ENCODE measurements around the gene HSPA1B.

Gene HSPA1B

DNA sequence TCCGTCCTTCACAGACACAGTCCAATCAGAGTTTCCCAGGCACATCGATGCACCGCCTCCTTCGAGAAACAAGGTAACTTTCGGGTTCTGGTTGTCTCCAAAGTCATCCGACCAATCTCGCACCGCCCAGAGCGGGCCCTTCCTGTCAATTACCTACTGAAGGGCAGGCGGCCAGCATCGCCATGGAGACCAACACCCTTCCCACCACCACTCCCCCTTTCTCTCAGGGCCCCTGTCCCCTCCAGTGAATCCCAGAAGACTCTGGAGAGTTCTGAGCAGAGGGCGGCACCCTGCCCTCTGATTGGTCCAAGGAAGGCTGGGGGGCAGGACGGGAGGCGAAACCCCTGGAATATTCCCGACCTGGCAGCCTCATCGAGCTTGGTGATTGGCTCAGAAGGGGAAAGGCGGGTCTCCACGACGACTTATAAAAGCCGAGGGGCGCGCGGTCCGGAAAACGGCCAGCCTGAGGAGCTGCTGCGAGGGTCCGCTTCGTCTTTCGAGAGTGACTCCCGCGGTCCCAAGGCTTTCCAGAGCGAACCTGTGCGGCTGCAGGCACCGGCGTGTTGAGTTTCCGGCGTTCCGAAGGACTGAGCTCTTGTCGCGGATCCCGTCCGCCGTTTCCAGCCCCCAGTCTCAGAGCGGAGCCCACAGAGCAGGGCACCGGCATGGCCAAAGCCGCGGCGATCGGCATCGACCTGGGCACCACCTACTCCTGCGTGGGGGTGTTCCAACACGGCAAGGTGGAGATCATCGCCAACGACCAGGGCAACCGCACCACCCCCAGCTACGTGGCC is at the start of gene HSPA1B:
HSPA1B (plus strand) TSS at position 453 of the 794 bp plus-strand sequence; CDS start at position 666, 213 bp downstream.
- H3K27me3 ChIP-seq (ENCODE audit: insufficient read depth, low read length) = no peaks in the 10 kb centered on the region
- peaks cover 30% of the 10 kb centered on the region for H3K79me2 ChIP-seq (ENCODE audit: control insufficient read depth, insufficient read depth, low read length, unreplicated experiment)
- H3K36me3 ChIP-seq (ENCODE audit: insufficient read depth, low read length) = no peaks in the 10 kb centered on the region
- peaks cover 18% of the 10 kb centered on the region for H3K4me1 ChIP-seq (ENCODE audit: control insufficient read depth, insufficient read depth, low read length, unreplicated experiment)
- H3K4me3 ChIP-seq (ENCODE audit: low read depth, low read length) = peak within 1 kb of the TSS; percentile 82
- peak within 1 kb of the TSS; percentile 92 for H3K27ac ChIP-seq (ENCODE audit: low read depth, low read length)
- H2AFZ ChIP-seq (ENCODE audit: low read length, unreplicated experiment) = peak within 1 kb of the TSS; percentile 54

DNA sequence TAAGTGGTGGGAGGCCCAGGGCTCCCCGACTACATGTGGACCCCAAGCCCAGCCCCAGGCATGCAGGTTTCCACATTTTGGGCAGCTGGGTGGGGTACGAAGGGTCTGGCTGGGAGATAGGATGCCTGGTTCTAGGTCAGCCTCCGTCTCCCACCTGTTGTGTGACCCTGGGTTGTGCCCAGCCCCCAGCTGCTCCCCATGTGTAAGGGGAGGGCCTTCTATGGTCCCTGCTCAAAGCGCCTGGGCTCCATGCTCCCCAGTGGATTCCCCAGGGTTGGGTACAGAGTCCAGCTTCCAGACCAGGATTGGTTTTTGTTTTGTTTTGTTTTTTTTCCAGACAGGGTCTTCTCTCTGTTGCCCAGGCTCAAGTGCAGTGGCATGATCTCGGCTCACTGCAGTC is 49.3 kb upstream of the HSPA1B start:
- Histone ChIP-seq H2AFZ (ENCODE audit: low read length, unreplicated experiment) (no peak overlapping the region), H3K36me3 (ENCODE audit: insufficient read depth, low read length) (peaks cover 8% of the 10 kb centered on the region; the same call in 1 of the 2 replicates), H3K79me2 (ENCODE audit: control insufficient read depth, insufficient read depth, low read length, unreplicated experiment) (no peaks in the 10 kb centered on the region), H3K27me3 (ENCODE audit: insufficient read depth, low read length) (no peaks in the 10 kb centered on the region), H3K4me3 (ENCODE audit: low read depth, low read length) (no peak overlapping the region), H3K4me1 (ENCODE audit: control insufficient read depth, insufficient read depth, low read length, unreplicated experiment) (peaks cover 16% of the 10 kb centered on the region), H3K27ac (ENCODE audit: low read depth, low read length) (no peak overlapping the region)

DNA sequence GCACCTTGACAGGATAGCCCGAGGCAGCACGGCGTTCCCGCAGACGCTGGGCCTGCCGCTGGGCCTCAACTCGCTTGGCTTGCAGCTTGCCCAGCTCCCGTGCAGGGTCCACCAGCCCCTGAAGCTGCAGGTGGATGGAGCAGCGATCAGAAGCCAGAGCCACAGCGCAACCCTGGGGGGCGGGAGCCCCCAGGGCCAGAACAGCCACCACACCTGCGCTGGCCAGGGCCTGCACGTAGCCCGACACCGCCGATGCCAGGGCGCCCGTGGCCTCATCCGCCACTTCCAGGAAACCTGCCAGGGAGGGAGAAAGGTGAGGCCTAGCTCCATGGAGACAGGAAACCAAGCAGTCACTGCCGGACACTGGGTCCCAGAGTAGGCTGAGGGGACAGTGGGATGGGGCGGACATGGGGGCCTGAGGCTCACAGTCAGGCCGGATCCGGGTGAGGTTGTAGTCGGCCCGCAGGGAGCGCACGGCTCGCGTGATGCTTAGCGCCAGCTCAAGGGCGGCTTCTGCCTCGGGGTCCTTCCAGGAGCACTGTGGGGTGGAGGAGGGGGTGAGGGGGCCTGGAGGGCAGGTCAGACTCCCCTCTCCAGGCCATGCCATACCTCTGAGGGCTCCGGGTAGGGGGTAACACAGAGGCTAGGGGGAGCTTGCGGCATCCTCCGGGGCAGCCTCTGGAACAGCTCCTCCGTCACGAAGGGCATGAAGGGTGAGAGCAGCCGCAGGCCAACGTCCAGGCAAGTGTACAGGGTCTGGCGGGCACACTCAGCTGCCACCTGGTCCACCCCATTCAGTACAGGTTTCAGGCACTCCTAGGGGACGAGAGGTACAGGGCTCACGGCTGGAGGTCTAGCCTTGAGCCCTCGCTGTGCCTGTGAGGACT is 48.3 kb upstream of the HSPA1B start:
- Histone ChIP-seq H3K4me3 (ENCODE audit: low read depth, low read length) (no peak overlapping the region), H3K27me3 (ENCODE audit: insufficient read depth, low read length) (no peaks in the 10 kb centered on the region), H3K4me1 (ENCODE audit: control insufficient read depth, insufficient read depth, low read length, unreplicated experiment) (peaks cover 16% of the 10 kb centered on the region), H3K27ac (ENCODE audit: low read depth, low read length) (no peak overlapping the region), H2AFZ (ENCODE audit: low read length, unreplicated experiment) (no peak overlapping the region), H3K36me3 (ENCODE audit: insufficient read depth, low read length) (peaks cover 8% of the 10 kb centered on the region; the same call in 1 of the 2 replicates), H3K79me2 (ENCODE audit: control insufficient read depth, insufficient read depth, low read length, unreplicated experiment) (no peaks in the 10 kb centered on the region)

DNA sequence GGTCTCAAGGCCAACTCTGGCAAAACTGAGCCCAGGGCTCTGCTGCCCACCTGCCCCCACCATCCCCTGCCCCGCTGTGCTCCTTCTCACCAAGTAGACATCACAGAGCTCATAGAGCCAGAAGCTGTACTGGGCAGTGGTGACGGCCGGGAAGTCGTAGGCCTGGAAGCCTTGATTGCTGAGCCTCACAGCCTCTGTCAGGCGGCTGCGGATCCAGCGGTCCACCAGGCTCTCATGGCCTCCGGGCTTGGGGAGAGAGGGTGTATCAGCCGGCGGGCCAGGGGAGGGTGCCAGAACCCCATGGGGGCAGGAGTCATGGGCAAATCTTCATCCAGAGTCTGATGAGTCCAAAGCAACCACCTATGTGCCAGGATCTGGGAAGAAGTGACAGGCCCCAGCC is 47.6 kb upstream of the HSPA1B start:
- H3K79me2 ChIP-seq (ENCODE audit: control insufficient read depth, insufficient read depth, low read length, unreplicated experiment) = no peaks in the 10 kb centered on the region
- no peak overlapping the region for H2AFZ ChIP-seq (ENCODE audit: low read length, unreplicated experiment)
- H3K4me3 ChIP-seq (ENCODE audit: low read depth, low read length) = no peak overlapping the region
- no peak overlapping the region for H3K27ac ChIP-seq (ENCODE audit: low read depth, low read length)
- peaks cover 8% of the 10 kb centered on the region; the same call in 1 of the 2 replicates for H3K36me3 ChIP-seq (ENCODE audit: insufficient read depth, low read length)
- no peaks in the 10 kb centered on the region for H3K27me3 ChIP-seq (ENCODE audit: insufficient read depth, low read length)
- peaks cover 16% of the 10 kb centered on the region for H3K4me1 ChIP-seq (ENCODE audit: control insufficient read depth, insufficient read depth, low read length, unreplicated experiment)

DNA sequence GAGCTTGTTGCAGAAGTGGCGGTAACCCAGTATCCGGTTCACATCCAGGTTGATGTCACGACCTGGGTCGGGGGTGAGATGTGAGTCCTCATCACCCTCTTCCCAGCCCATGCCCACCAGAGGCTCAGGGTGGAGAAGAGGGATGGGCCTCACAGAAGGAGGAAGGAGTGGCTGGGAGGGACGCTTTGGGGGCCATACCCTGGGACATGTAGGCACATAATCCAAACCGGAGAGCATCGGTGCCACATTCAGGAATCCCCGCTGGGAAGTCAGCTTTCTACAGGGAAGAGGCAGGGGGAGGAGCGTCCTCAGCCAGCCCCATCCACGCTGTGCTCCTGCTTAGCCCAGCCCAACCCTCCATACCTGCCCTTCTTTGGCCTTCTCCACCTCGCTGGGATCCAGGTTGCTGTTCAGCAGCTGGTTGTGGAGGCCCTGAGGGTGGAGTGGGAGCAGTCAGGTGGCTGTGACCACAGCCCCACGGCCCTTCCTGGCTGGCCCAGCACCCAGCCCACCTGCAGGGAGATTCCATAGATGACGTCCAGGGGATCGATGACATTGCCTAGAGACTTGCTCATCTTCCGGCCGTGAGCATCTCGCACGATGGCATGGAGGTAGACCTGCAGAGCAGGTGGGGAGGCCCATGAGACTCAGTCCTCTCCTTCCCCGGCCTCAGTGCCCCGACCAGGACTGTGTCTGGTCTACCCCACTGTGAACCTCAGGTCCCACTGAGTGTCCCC is 46.9 kb upstream of the HSPA1B start:
- Histone ChIP-seq H3K27ac (ENCODE audit: low read depth, low read length) (no peak overlapping the region), H3K36me3 (ENCODE audit: insufficient read depth, low read length) (peaks cover 13% of the 10 kb centered on the region; the same call in 1 of the 2 replicates), H3K79me2 (ENCODE audit: control insufficient read depth, insufficient read depth, low read length, unreplicated experiment) (no peaks in the 10 kb centered on the region), H3K4me1 (ENCODE audit: control insufficient read depth, insufficient read depth, low read length, unreplicated experiment) (peaks cover 16% of the 10 kb centered on the region), H2AFZ (ENCODE audit: low read length, unreplicated experiment) (no peak overlapping the region), H3K4me3 (ENCODE audit: low read depth, low read length) (no peak overlapping the region), H3K27me3 (ENCODE audit: insufficient read depth, low read length) (no peaks in the 10 kb centered on the region)

DNA sequence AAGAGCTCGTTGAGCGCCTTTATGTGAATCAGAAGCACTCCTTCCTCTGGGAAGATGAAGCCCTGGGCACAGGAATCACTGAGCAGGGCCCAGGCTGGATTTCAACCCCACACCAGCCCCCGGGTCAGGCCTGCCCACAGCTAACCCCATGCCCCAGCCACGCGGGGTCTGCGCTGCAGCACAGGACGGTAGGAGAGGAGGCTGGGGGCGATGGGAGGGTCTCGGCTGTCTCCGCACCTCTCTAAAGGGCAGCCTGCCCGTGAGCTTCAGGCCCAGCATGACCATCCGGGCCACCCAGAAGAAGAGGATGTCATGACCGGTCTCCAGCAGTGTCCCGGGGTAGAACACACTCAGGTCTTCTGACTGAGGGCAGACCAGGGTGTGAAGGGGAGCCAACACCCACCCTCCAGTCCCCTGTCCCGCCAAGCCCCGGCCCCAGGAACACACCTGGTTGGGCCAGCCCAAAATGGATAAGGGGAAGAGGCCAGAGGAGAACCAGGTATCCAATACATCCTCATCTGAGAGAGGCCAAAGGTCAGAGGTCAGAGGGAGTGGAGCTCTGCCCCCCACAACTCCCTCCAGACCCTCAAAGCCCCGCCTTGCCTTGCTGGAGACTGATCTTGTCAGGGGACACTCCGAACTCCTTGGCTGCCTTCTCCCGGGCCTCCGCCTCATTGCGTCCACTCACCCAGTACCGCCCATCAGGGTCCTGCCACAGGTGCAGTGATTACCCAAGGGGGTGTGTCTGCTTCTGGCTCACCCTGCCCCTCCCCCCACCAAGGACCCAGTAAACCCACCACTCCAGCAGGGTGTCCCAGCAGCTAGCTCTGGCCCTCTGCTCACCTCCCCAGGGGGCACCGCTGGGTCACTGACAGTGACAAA is 46.1 kb upstream of the HSPA1B start:
- Histone ChIP-seq H3K36me3 (ENCODE audit: insufficient read depth, low read length) (peaks cover 13% of the 10 kb centered on the region; the same call in 1 of the 2 replicates), H3K27ac (ENCODE audit: low read depth, low read length) (no peak overlapping the region), H3K4me1 (ENCODE audit: control insufficient read depth, insufficient read depth, low read length, unreplicated experiment) (peaks cover 13% of the 10 kb centered on the region), H3K79me2 (ENCODE audit: control insufficient read depth, insufficient read depth, low read length, unreplicated experiment) (no peaks in the 10 kb centered on the region), H3K27me3 (ENCODE audit: insufficient read depth, low read length) (no peaks in the 10 kb centered on the region), H2AFZ (ENCODE audit: low read length, unreplicated experiment) (no peak overlapping the region), H3K4me3 (ENCODE audit: low read depth, low read length) (no peak overlapping the region)

DNA sequence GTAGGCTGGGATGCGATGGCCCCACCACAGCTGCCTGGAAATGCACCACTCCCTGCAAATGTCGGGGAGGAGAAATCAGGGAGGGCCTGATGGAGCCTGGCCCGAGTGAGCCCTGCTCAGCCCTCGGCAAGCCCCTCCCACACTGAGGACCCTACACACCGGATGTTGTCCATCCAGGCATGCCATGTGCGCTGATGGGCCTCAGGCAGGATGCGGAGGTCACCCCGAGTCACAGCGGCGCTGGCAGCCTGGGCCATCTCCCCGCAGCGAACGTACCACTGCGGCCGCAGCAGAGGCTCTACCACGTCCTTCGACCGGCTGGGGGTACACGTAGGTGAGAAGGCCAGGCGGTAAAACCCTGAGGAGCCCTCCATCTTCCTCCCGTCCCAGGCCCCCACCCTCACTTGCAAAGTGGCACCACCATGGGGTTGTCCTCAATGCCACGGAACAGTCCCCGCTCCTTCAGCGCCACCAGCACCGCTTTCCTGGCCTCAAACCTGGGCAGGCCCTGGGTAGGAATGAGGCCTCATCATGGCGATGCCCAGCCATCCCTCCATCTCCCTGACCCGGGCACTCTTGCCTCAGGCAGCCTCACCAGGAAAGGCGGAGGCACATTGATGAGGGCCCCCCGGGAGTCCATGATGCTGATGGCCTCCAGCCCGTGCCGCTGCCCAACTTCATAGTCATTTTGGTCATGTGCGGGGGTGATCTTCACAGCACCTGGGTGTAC is 45.2 kb upstream of the HSPA1B start:
- no peaks in the 10 kb centered on the region for H3K79me2 ChIP-seq (ENCODE audit: control insufficient read depth, insufficient read depth, low read length, unreplicated experiment)
- H3K4me3 ChIP-seq (ENCODE audit: low read depth, low read length) = no peak overlapping the region
- H3K36me3 ChIP-seq (ENCODE audit: insufficient read depth, low read length) = peaks cover 13% of the 10 kb centered on the region; the same call in 1 of the 2 replicates

DNA sequence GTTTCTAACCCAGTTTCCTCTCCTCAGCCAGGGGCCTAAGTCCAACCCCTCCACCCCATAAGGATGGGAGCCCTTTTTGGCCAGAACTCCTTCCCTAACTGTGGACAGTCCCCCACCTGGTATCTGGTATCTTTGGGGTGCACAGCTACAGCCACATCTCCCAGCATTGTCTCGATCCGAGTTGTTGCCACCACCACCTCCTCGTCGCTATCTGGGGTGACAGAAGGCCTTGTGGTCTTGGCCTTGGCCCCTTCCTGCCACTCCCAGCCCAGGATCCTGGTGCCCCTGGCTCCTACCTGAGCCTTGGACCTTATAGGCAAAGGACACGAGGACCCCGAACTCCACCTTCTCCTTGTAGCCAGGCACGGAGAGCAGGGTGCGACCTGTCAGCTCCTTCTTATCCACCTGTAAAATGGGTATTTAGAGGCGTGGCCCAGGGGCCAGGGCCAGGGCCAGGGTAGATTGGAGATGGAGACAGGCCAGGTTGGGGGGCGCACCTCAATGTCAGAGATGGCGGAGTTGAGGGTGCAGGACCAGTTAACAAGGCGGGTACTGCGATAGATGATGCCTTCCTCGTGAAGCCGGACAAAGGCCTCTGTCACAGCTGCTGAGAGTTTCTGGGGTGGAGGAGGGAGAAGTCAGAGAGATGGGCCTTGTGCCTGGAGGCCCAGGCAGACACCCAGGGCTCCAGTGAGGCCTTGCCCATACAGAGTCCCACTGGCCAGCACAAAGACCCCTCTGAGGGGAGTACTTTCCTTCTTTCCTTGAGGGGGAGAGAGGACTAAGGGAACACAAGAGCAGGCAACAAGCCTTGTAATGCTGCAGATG is 43.2 kb upstream of the HSPA1B start:
- H3K79me2 ChIP-seq (ENCODE audit: control insufficient read depth, insufficient read depth, low read length, unreplicated experiment) = no peaks in the 10 kb centered on the region

More for the DNA sequence above, 45.2 kb upstream of the HSPA1B start:
- Histone ChIP-seq H3K27me3 (ENCODE audit: insufficient read depth, low read length) (no peaks in the 10 kb centered on the region), H3K4me1 (ENCODE audit: control insufficient read depth, insufficient read depth, low read length, unreplicated experiment) (peaks cover 5% of the 10 kb centered on the region), H3K27ac (ENCODE audit: low read depth, low read length) (no peak overlapping the region), H2AFZ (ENCODE audit: low read length, unreplicated experiment) (no peak overlapping the region)

DNA sequence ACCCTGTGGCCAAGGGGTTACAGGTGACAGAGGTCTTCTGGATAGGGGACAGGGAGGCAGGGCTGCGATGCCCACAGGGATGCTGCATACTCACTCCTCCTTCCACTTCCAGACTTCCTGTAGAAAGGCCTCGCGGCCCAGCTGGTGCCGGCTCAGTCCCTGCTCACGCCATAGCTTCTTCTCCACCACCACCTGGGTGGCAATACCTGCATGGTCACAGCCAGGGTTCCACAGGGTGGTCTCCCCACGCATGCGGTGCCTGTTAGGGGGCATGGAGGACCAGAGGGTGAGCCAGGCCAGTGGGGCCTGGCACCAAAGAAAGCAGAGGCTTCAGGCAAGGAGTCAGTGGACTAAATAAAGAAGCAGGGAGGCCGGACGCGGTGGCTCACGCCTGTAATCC is 42.1 kb upstream of the HSPA1B start:
- no peak overlapping the region for H3K27ac ChIP-seq (ENCODE audit: low read depth, low read length)
- no peaks in the 10 kb centered on the region for H3K79me2 ChIP-seq (ENCODE audit: control insufficient read depth, insufficient read depth, low read length, unreplicated experiment)
- H3K27me3 ChIP-seq (ENCODE audit: insufficient read depth, low read length) = no peaks in the 10 kb centered on the region
- no peaks in the 10 kb centered on the region for H3K4me1 ChIP-seq (ENCODE audit: control insufficient read depth, insufficient read depth, low read length, unreplicated experiment)
- no peak overlapping the region for H2AFZ ChIP-seq (ENCODE audit: low read length, unreplicated experiment)
- H3K4me3 ChIP-seq (ENCODE audit: low read depth, low read length) = no peak overlapping the region
- peaks cover 13% of the 10 kb centered on the region for H3K36me3 ChIP-seq (ENCODE audit: insufficient read depth, low read length)

More for the DNA sequence above, 43.2 kb upstream of the HSPA1B start:
- peaks cover 13% of the 10 kb centered on the region; the same call in 1 of the 2 replicates for H3K36me3 ChIP-seq (ENCODE audit: insufficient read depth, low read length)
- no peaks in the 10 kb centered on the region for H3K27me3 ChIP-seq (ENCODE audit: insufficient read depth, low read length)
- no peak overlapping the region for H2AFZ ChIP-seq (ENCODE audit: low read length, unreplicated experiment)
- H3K4me3 ChIP-seq (ENCODE audit: low read depth, low read length) = no peak overlapping the region
- H3K4me1 ChIP-seq (ENCODE audit: control insufficient read depth, insufficient read depth, low read length, unreplicated experiment) = no peaks in the 10 kb centered on the region
- H3K27ac ChIP-seq (ENCODE audit: low read depth, low read length) = no peak overlapping the region

All from ACC112 (cell line).